Neural cell (in vitro differentiated cells): Measurements from ENCODE around the gene RAF1.

Experiments used
- EP300 ChIP-seq: fragments of 450-650 bp; conservative IDR thresholded peaks from 2 replicates; pipeline ENCODE4 v1.6.1; 2014; ENCODE audit warnings: antibody characterized with exemption, mild to moderate bottlenecking, moderate library complexity; ENCODE audit not compliant: poor library complexity, severe bottlenecking
- EZH2 ChIP-seq: fragments of 200-600, 300-800 bp; shearing (Covaris generic), sonication (generic); IDR thresholded peaks from 2 replicates; pipeline ENCODE4 v1.6.1; 2014; ENCODE audit warnings: antibody characterized with exemption, low read length, borderline replicate concordance, mild to moderate bottlenecking; ENCODE audit not compliant: insufficient read depth, poor library complexity, severe bottlenecking
- POLR2AphosphoS5 ChIP-seq: IDR thresholded peaks from 2 replicates; pipeline ENCODE4 v1.6.1; 2012
- RAD21 ChIP-seq: fragments of 450-650 bp; conservative IDR thresholded peaks from 2 replicates; pipeline ENCODE4 v1.6.1; 2014; ENCODE audit warnings: antibody characterized with exemption, mild to moderate bottlenecking, moderate library complexity
- SMC3 ChIP-seq: fragments of 450-650 bp; conservative IDR thresholded peaks from 2 replicates; pipeline ENCODE4 v1.6.1; 2014; ENCODE audit warnings: antibody characterized with exemption, mild to moderate bottlenecking, moderate library complexity; ENCODE audit not compliant: poor library complexity
- TAF1 ChIP-seq: IDR thresholded peaks from 2 replicates; pipeline ENCODE4 v1.6.1; 2012; ENCODE audit warnings: low read depth
- TF ChIP-seq, protein P1 (sequence below): fragments of 450-650 bp; IDR thresholded peaks from 2 replicates; pipeline ENCODE4 v1.5.1; 2014; ENCODE audit warnings: antibody characterized with exemption, mild to moderate bottlenecking, moderate library complexity; ENCODE audit not compliant: poor library complexity, severe bottlenecking
- TF ChIP-seq, protein P2 (sequence below): IDR thresholded peaks from 2 replicates; pipeline ENCODE4 v1.6.1; 2012; ENCODE audit warnings: borderline replicate concordance

DNA sequence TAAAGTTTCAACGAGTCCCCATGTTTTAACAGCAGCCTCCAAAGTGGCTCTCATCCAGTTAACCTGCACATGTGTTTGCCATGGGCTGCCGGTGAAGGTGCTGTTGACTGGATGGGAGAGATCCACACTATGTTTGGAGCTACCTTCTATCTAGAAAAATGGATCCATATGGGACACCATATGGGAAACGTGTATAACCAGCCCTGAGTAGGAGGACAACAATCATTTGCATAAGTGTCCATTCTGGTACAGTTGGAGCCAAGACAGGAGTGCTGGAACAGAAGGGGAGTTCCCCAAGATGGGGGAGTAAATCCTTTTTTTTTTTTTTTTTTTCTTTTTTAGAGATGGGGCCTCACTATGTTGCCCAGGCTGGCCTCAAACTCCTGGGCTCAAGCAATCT lies 70.4 kb downstream of the RAF1 start:
- TF ChIP-seq, protein P1, sequence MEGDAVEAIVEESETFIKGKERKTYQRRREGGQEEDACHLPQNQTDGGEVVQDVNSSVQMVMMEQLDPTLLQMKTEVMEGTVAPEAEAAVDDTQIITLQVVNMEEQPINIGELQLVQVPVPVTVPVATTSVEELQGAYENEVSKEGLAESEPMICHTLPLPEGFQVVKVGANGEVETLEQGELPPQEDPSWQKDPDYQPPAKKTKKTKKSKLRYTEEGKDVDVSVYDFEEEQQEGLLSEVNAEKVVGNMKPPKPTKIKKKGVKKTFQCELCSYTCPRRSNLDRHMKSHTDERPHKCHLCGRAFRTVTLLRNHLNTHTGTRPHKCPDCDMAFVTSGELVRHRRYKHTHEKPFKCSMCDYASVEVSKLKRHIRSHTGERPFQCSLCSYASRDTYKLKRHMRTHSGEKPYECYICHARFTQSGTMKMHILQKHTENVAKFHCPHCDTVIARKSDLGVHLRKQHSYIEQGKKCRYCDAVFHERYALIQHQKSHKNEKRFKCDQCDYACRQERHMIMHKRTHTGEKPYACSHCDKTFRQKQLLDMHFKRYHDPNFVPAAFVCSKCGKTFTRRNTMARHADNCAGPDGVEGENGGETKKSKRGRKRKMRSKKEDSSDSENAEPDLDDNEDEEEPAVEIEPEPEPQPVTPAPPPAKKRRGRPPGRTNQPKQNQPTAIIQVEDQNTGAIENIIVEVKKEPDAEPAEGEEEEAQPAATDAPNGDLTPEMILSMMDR, result no peak
- TF ChIP-seq POLR2AphosphoS5 (no peak), EZH2 (no peak), EP300 (no peak), TAF1 (no peak), SMC3 (no peak), RAD21 (no peak)
- TF ChIP-seq, protein P2, sequence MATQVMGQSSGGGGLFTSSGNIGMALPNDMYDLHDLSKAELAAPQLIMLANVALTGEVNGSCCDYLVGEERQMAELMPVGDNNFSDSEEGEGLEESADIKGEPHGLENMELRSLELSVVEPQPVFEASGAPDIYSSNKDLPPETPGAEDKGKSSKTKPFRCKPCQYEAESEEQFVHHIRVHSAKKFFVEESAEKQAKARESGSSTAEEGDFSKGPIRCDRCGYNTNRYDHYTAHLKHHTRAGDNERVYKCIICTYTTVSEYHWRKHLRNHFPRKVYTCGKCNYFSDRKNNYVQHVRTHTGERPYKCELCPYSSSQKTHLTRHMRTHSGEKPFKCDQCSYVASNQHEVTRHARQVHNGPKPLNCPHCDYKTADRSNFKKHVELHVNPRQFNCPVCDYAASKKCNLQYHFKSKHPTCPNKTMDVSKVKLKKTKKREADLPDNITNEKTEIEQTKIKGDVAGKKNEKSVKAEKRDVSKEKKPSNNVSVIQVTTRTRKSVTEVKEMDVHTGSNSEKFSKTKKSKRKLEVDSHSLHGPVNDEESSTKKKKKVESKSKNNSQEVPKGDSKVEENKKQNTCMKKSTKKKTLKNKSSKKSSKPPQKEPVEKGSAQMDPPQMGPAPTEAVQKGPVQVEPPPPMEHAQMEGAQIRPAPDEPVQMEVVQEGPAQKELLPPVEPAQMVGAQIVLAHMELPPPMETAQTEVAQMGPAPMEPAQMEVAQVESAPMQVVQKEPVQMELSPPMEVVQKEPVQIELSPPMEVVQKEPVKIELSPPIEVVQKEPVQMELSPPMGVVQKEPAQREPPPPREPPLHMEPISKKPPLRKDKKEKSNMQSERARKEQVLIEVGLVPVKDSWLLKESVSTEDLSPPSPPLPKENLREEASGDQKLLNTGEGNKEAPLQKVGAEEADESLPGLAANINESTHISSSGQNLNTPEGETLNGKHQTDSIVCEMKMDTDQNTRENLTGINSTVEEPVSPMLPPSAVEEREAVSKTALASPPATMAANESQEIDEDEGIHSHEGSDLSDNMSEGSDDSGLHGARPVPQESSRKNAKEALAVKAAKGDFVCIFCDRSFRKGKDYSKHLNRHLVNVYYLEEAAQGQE, result no peak
